Measurements from ENCODE around the gene VSTM5.

DNA sequence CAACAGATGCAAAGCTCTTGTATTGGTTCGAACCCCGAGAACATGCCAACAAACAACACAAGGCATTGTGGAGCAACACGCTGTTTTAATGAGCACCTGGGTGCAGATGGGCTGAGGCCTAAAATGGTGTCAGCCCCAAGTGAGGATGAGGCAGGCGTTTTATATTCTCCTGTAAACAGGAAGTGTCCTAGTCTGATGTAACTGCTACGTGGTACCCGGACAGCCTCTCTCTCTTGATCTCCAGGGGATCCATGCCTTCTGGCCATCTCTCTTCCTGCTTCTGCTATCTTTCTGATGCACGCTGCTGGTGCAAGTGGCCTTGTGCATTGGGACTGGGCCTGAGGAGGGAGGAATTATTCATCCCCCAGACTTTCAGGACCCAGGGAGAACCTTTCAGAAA lies 19.4 kb upstream of the VSTM5 start:
- no peak for TF ChIP-seq POLR2A (IDR thresholded peaks at IDR 0.05)
- TF ChIP-seq, protein P1, sequence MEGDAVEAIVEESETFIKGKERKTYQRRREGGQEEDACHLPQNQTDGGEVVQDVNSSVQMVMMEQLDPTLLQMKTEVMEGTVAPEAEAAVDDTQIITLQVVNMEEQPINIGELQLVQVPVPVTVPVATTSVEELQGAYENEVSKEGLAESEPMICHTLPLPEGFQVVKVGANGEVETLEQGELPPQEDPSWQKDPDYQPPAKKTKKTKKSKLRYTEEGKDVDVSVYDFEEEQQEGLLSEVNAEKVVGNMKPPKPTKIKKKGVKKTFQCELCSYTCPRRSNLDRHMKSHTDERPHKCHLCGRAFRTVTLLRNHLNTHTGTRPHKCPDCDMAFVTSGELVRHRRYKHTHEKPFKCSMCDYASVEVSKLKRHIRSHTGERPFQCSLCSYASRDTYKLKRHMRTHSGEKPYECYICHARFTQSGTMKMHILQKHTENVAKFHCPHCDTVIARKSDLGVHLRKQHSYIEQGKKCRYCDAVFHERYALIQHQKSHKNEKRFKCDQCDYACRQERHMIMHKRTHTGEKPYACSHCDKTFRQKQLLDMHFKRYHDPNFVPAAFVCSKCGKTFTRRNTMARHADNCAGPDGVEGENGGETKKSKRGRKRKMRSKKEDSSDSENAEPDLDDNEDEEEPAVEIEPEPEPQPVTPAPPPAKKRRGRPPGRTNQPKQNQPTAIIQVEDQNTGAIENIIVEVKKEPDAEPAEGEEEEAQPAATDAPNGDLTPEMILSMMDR (IDR thresholded peaks at IDR 0.05), result no peak

All from vagina (tissue), 2 donors.